NCI-H82 treated with DMSO at 0.1 percent for 48 hours (cell line): Measurements from ENCODE around the gene KCTD17.

Experiments
- DNase-seq: peaks from one replicate; lab custom pipeline; 2025; ENCODE audit not compliant: unreplicated experiment; lab: John Stamatoyannopoulos, UW

Gene KCTD17

DNA sequence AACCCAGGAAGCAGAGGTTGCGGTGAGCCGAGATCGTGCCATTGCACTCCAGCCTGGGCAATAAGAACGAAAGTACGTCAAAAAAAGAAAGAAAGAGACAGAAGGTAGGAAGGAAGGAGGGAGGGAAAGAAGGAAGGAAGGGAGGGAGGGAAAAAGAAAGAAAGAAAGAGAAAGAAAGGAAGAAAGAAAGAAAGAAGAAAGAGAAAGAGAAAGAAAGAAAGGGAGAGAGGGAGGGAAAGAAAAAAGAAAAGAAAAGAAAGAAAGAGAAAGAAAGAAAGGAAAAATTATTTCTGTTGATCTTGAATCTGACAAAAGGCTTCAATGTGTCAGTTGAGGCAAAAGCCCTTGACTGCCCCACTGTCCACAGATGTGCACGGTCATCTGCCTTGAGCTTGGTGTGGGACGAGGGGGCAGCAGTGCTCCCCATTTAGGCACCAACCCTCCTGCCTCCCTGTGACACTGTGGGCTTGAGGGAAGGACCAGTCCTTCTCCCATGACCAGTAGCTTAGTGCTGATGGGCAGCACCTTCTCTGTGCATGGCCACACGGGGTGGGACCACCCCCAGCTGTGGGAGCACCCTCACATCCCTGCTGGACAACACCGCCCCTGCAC lies 24.4 kb downstream of the KCTD17 start:
- no peak for DNase-seq

DNA sequence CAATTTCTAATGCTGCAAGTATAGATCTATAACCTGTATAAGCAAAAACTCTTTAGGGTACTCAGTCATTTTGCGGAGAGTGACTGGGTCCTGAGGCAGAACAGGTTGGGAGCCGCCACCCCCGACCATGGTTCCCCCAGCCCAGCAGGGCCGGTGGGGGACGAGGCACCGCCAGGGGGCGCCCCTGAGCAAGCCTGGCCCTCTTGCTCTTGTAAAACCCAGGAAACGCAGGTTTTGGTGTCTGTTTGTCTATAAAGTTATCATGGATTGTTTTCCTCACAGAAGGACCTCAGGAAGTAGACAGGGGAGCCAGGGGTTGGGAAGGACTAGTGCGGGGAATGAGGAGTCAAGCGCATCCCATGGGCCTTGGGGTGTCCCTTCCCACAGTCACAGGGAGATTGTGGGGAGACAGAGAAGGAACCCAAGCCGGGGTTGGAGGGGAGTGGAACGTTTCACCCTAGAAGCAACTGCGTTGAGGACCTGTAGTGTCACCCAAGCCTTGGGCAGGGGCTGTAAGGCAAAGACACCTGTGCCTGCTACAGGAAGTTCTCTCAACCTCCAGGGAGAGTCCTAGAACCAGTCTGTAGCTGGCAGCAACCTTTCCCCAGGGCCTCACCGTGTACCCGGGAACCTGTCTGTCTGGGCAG lies 26.4 kb downstream of the KCTD17 start:
- no peak for DNase-seq

- DNase-seq: no peak
Measured at GRCh38 chr22:37079158-37079557, 27.6 kb downstream of the KCTD17 start.

DNA sequence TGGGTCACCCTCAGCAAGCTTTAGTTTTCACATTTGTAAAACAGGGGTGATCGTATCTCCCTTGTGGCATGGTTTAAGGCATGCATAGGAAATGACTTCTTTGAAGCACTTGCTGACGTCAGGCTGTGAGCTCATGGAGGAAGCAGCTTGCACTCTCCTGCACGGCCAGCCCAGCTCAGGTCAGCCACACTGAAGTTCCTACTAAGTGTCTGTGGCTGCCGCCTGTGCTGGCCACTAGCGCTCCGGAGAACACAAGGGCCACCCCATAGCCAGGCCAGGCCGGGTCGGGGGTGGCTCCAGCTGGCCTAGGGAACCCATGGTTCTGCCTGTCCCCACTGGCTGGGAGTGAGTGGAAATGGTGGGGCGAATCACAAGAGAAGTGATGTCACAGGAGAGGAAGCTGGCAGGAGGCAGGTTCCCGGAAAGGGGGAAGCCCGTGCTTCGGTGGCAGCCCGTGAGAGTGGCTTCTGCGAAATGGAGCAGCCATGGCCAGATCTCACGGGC lies 28.2 kb downstream of the KCTD17 start:
- no peak for DNase-seq

GRCh38 chr22:37080438-37080837 lies 28.9 kb downstream of the KCTD17 start:
- DNase-seq: no peak

DNA sequence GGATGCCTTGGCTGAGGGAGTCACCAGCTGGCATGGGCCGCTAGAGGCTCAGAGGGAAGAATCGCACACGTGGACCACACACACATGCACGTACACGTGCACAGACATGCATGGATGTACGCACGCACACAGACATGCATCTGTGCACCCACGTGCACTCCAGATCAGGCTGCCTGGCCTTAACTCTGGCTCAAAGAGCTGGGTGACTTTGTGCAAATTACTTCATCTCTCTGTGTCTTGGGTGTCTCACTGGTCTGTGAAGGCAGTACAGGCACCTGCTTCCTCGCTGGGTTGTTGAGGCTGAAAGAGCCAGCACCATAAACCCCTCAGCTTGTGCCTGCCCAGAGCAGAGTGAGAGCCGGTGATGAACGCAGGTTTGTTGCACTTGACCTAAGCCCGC lies 29.3 kb downstream of the KCTD17 start:
- no peak for DNase-seq

DNA sequence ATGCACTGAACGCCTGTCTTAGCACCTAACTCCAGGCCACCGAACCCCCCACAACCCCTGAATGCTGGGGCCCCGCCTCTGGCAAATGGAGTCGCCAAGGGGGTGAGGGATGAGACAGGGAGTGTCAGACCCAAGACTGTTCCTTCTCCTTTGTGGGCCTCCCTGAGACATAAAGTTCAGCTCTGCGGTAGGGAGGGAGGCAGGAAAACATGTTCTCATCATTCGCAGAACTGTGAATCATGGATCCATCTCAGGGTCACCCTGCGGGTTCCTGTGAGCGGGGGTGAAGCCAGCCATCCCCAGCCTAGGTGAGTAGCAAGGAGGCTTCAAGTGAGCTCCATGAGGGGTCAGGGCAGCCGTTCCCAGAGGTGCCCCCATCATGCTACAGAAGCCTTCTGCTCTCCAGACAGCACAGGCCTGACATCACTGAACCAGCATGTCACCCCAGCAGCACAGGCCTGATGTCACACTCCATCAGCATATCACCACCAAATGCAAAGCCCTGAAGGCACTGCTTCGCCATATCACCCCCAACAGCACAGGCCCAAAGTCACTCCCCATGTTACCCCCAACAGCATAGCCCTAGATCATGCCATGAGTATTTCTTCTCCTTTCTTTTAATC lies 30.8 kb downstream of the KCTD17 start:
- no peak for DNase-seq

DNA sequence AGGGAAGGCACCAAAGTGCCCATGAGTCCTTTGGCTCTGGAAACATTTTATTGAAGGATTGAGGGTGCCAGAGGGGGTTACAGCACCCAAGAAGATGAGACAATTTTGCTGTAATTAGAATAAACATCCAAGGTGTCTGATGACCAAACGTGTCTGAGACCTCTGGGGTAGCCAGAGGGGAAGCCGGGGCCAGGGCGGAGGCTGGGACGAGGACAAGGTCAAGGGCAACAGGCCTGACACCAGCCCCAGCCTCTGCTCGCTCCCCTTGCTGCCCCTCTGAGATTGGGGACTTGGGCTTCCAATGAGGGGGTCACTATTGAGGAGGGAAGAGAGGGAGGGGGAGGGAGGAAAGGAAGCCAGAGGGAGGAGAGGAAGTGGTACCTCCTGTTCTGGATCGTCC lies 32.4 kb downstream of the KCTD17 start:
- DNase-seq: no peak

DNA sequence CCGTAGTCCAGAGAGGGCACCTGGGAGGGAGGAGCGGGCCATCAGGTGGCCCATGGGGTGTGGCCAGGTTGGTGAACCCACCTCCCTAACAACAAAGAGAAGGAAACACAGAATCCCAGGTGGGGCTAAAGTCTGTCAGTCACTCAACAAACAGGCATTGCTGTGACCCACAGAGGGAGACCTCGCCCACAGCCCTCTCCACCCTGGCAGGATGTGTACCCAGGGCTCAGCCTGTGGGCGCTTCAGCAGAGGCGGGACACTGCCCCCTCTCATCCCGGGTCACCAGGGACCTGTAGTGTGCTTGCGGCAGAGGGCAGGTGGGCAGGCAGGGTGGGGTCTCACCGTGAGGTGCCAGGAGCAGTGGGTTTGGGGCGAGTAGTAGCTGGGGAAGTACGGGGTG lies 32.8 kb downstream of the KCTD17 start:
- no peak for DNase-seq

GRCh38 chr22:37086184-37086583 lies 34.6 kb downstream of the KCTD17 start:
- no peak for DNase-seq

DNA sequence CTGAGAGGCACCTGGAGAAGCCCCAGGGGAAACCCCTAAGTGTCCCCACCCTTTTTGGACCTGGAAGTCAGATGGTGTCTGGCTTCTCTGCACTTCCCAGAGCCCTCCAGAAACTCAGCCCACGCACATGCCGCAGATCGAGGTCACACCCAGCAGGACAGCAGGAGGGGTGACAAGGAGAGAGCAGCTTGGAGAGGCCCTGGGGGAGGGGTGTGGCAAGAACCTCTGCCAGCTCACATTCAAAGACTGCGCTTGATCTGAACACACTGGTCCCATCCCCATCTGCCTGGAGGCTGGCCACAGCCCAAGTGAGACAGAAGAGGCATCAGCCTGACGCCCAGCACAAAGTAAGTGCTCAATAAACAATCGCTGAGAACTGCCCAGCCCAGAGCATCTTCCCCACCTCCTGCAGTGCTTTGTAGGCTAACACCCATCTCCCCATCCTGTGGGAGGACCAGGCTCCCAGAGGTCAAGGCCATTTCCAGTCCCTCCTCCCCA lies 36.6 kb downstream of the KCTD17 start:
- no peak for DNase-seq

GRCh38 chr22:37088750-37089408 lies 37.3 kb downstream of the KCTD17 start:
- no peak for DNase-seq

DNA sequence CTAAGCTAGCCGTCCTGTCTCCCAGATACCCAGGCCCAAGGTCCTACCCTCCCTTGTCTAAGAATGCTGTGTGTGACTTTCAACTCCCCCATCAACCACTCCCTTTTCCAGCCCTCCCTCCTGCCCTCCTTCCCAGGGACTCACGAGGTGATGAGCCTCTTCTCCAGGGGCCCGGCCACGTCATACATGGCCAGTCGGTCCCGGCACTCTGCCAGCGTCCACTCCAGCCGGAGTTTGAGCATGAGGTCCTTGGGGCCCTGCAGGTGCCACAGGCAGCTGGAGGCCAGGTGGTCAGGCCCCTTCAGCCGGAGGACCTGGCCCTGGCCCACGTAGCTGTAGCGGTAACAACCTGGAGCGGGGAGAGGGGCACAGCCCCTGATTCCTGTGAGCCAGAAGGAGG lies 37.9 kb downstream of the KCTD17 start:
- DNase-seq: no peak

DNA sequence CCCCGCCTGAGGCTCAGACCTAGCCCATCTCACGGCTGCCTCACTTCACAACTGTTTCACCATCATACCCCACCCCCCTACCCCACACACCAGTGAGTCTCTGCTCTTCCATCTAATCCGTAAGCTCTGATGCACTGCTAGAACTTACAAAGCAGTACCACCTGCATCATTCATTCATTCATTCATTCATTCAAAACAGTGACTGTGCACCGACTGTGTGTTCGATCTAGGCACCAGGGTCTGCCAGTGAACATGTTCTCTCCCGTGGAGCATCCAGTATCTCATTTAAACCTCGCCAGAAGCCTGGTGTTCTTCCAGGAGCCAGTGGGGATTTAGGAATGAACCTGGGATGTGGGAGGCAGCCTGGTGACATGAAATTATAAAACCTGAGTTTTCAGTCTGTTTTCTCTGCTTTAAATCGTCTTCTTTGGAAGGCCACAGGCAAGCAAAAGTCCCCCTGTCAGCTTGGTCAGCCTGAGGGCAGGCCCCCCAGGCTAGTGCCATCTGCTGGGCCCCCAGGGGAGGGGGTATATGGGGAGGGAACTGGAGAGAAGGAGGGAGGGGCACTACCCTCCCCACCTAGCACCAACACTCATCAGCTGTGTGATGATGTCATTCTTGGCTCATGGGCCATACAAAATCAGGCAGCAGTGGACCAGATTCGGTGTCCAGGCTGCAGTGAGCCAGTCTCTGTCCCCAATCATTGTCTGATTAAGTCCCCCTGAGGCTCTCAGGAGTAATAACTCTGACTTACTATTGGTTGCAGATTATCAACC lies 39.6 kb downstream of the KCTD17 start:
- no peak for DNase-seq

DNA sequence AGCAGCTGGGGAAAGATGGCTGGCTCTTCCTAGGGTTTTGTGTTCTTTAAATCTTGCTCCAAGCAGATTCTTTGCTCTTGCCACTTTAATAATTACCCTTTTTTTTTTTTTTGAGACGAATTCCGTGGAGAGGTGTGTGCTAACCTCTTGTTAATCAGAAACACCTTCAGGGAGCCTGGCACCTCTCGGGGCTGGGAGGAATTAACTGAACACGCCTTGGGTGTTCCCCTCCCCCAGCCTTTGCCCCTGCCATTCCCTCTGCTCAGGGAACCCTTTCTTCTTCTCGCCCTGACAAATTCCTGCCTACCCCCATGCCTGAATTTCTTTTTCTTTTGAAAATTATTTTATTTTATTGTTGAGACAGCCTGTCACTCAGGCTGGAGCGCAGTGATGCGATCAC lies 40.5 kb downstream of the KCTD17 start:
- no peak for DNase-seq

- no peak for DNase-seq
Measured at GRCh38 chr22:37092997-37093396, 41.5 kb downstream of the KCTD17 start.

DNA sequence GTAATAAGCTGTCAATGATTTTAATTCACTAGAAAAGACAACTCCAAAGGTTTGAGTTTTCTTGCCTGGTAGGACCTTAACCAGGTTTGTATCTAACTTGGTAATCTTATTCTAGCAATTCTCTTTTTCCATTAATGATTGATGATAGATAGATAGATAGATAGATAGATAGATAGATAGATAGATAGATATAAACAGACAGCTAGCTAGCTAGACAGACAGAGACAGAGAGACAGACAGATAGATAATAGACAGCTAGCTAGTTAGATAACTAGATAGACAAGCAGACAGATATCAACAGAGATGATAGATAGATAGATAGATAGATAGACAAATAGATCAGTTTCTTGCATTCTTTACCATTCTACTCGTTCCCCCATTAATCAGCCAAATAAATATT lies 42.7 kb downstream of the KCTD17 start:
- DNase-seq: no peak

GRCh38 chr22:37095113-37095512 lies 43.6 kb downstream of the KCTD17 start:
- no peak for DNase-seq

DNA sequence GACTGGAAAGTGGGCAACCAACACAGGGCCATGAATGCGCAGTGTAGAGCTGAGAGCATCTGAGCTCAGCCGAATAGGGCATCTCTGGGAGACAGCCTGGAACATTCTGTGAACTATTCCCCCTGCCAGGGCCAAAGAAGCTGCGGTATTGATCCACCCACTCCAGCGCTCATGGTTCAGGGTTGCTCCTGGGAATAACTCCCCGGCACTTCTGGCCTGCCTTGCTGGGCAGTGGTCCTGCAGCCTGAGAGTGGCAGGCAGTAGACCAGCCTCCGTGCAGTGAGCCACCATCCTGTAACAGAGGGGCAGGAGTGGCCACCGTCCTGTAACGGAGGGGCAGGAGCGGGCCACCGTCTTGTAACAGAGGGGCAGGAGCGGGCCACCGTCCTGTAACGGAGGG lies 45.8 kb downstream of the KCTD17 start:
- DNase-seq: no peak

GRCh38 chr22:37098976-37099591 lies 47.5 kb downstream of the KCTD17 start:
- no peak for DNase-seq
